HG03354 (cell line): ENCODE measurements around the gene CDYL2.

Source experiments
- ATAC-seq: cut with Tn5 transposase; IDR thresholded peaks from one replicate; pipeline ENCODE4 v1.9.1; 2021; ENCODE audit warnings: mild to moderate bottlenecking; ENCODE audit not compliant: unreplicated experiment, poor library complexity, severe bottlenecking

Gene CDYL2

GRCh38 chr16:80580109-80580832, 224.1 kb downstream of the CDYL2 start:
- peak; percentile 88 for ATAC-seq

DNA sequence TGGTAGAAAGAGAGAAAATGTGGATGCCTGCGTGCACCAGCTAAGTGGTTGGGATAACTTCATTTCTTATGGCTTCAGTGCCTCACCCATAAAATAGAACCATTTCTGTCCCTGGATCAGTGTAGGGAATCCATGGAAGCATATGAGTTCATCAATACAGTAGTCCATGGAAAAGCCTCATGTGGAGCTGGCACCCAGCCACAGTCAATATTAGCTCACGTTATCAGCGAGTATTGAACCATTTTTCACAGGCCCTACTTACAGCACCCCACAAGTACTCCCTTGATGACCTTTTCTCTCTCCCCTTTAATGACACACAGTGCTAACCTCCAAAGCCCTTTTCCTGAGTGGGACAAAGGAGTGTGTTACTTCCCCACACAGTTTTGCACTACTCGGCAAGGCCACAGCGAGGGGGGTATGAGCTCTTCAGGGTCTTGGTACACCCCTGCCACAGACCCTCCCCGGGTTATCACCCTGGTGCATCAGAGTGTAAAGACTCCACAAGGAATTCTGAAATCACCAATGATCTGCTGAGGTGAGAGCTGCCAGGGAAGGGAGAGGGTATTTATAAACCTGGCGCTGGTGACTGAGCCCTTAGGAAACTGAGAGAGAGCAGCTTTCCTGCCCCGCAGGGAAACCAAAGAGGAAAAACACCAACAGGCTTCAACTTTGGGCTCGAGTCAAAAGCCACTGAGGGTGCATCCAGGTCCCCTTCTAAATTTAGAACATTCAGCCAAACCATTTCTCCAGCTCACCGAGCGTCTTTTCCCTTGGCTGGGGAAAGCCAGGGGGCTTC, 226.7 kb downstream of the CDYL2 start:
- no peak for ATAC-seq

GRCh38 chr16:80576343-80576912, 228.0 kb downstream of the CDYL2 start:
- ATAC-seq, result no peak

GRCh38 chr16:80573700-80574120, 230.7 kb downstream of the CDYL2 start:
- no peak for ATAC-seq

- no peak for ATAC-seq
Measured at GRCh38 chr16:80570106-80570478, 234.3 kb downstream of the CDYL2 start.

- peak; percentile 75 for ATAC-seq
Measured at GRCh38 chr16:80569440-80570105, 234.8 kb downstream of the CDYL2 start.

GRCh38 chr16:80564394-80564793, 240.0 kb downstream of the CDYL2 start:
- no peak for ATAC-seq

DNA sequence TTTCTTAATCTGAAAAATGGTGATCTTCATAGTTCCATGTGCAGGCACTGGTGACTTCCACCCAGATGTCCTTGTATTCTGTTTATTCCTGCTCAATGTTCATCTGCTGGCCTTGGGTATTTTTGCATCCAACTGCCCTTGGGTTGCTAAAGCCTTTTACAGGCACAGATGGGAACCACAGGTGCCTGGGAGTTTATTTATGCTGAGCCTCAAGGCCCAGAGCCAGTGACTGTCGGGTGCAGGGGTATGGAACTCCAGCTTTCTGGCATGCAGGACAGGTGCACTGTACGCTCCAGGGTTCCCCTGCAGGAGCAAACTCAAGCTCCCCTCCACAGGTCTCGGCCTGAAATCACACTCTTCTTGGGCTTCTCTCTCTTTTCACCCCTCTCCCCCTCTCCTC, 241.3 kb downstream of the CDYL2 start:
- no peak for ATAC-seq

- no peak for ATAC-seq
Measured at GRCh38 chr16:80559369-80559768, 245.0 kb downstream of the CDYL2 start.

- ATAC-seq, result no peak
Measured at GRCh38 chr16:80557037-80557436, 247.4 kb downstream of the CDYL2 start.

DNA sequence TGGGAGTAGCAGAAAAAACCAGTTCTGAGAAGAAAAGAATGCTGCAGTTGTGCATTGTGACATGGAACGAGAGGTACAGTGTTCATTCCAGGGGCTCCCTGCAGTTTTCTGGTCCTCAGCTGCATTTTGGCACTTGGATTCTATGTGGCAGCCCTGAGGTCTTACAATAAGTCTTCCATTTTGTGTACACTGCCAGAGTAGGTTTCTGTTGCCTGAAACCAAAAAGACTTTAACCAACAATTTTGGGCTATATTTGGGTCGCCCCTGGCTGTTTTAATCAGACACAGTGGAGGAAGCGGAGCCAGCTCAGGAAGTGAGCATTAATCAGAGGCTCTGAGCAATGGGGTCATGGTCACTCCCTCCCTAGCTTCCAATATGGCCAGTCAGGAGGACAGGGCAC, 247.9 kb downstream of the CDYL2 start:
- no peak for ATAC-seq

DNA sequence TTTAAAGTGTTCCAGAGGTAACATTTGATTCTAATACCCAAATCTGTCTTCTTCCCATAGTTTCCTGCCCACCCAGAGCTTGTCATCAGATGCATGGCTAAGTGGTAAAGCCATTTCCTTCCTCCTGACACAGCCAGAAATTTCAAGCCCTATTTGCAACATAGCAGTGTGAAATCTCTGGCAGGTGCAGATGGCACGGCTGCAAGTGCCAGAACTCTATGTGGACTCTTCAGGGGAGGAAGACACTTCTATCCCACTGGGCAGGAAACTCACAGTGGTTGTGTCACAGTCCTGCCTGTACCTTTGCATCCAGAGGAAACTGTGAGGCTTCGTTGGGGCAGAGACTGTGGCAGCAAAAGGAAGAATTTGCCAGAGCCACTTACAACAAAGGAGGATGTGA, 250.4 kb downstream of the CDYL2 start:
- no peak for ATAC-seq

- ATAC-seq, result no peak
Measured at GRCh38 chr16:80552277-80552676, 252.1 kb downstream of the CDYL2 start.
